ENCODE results near the gene ANKRD45. TPM values are rescaled to one million over a fixed set of nuclear protein-coding genes. Genes with fewer than 3 reads are reported as not detected.
"Not testable (repeated sequence)": the region's sequence is repeated elsewhere in the genome, so short reads cannot be mapped to it uniquely, and the experiment has no call there.

Gene ANKRD45
- polyA plus RNA-seq, 1 of the 3 experiments (the other 2 are of a cell fraction), result 1.8 TPM

GRCh38 chr1:173639102-173639501 is 30.5 kb downstream of the ANKRD45 start:
- Histone ChIP-seq H2AFZ (ENCODE audit: low read depth) (no peak overlapping the region), H3K9me3 (no peaks in the 10 kb centered on the region), H3K36me3 (replicated peaks in 1 of 2; ENCODE audit: control insufficient read depth in 1 of 2, insufficient read depth in 2 of 2, low read length in 1 of 2) (peaks cover 0 to 5% of the 10 kb centered on the region in 2 experiments), H3K27me3 (ENCODE audit: insufficient read depth) (no peaks in the 10 kb centered on the region), H3K4me3 (ENCODE audit: low read depth in 2 of 2, low read length in 1 of 2) (no peak overlapping the region), H4K20me1 (ENCODE audit: insufficient read depth) (no peaks in the 10 kb centered on the region), H3K79me2 (ENCODE audit: insufficient read depth) (no peaks in the 10 kb centered on the region), H3K9me2 (no peaks in the 10 kb centered on the region), H3K4me2 (no peak overlapping the region), H3K27ac (ENCODE audit: low read depth in 2 of 2, low read length in 1 of 2) (no peak overlapping the region), H3F3A (replicated peaks; ENCODE audit: insufficient read depth) (no peaks in the 10 kb centered on the region), H3K9ac (no peak overlapping the region), H3K4me1 (ENCODE audit: control insufficient read depth in 1 of 2, insufficient read depth in 2 of 2, low read depth in 1 of 2, low read length in 1 of 2) (no peaks in the 10 kb centered on the region)
- POLR2A ChIA-PET, result interaction anchor here (0.5 kb wide), 1 partner anchor 84 kb away, joined by 3 read pairs; no protein-coding TSS in a partner anchor
- no peak for DNase-seq
- CTCF ChIA-PET, result no interaction called here
- WGBS (ENCODE audit: low lambda C conversion rate), result 50% methylated on average over 2 of the region's 2 CpGs
- TF ChIP-seq FOSL2 (IDR thresholded peaks at IDR 0.05; ENCODE audit: borderline replicate concordance, low read depth) (no peak), MAX (IDR thresholded peaks at IDR 0.05; ENCODE audit: low read depth) (no peak), FOXJ3 (CRISPR knock-in tag; IDR thresholded peaks at IDR 0.05) (no peak), GABPA (IDR thresholded peaks at IDR 0.05; ENCODE audit: low read depth) (no peak)

- no peak for TF ChIP-seq GABPA (IDR thresholded peaks at IDR 0.05; ENCODE audit: low read depth)
- no peak for TF ChIP-seq CHD2 (IDR thresholded peaks at IDR 0.05; ENCODE audit: low read length, partially characterized antibody)
- no peak for TF ChIP-seq FOXM1 (IDR thresholded peaks at IDR 0.05; ENCODE audit: low read depth)
- no peak for TF ChIP-seq PBX3 (IDR thresholded peaks at IDR 0.05)
- no peak for TF ChIP-seq RXRA (IDR thresholded peaks at IDR 0.05; ENCODE audit: borderline replicate concordance, low read depth)
- TF ChIP-seq RCOR1 (IDR thresholded peaks at IDR 0.05; ENCODE audit: low read length), result no peak
- no peak for TF ChIP-seq YY1 (IDR thresholded peaks at IDR 0.05; ENCODE audit: low read depth)
- TF ChIP-seq TAF1 (IDR thresholded peaks at IDR 0.05; ENCODE audit: borderline replicate concordance, low read depth, low read length), result no peak
- TF ChIP-seq TCF12 (IDR thresholded peaks at IDR 0.05), result no peak
- no peak for TF ChIP-seq EP300 (IDR thresholded peaks at IDR 0.05; ENCODE audit: borderline replicate concordance in 1 of 2, low read depth in 1 of 2, low read length in 1 of 2)
- TF ChIP-seq NRF1 (IDR thresholded peaks at IDR 0.05; ENCODE audit: low read depth, low read length), result no peak
- TF ChIP-seq RAD21 (IDR thresholded peaks at IDR 0.05; ENCODE audit: low read length), result no peak
- TF ChIP-seq ZBTB33 (IDR thresholded peaks at IDR 0.05; ENCODE audit: borderline replicate concordance, low read depth), result no peak
- no peak for TF ChIP-seq JUND (IDR thresholded peaks at IDR 0.05)
- no peaks in the 10 kb centered on the region for H3K27me3 ChIP-seq (ENCODE audit: insufficient read depth)
- ChIA-PET CTCF (no interaction called here), POLR2A (no interaction called here)
- no peak overlapping the region for H3K9ac ChIP-seq
- no peak overlapping the region for H2AFZ ChIP-seq (ENCODE audit: low read depth)
- H3K9me2 ChIP-seq, result no peaks in the 10 kb centered on the region
- H3K4me3 ChIP-seq (ENCODE audit: low read depth in 2 of 2, low read length in 1 of 2), result no peak overlapping the region
- H3K79me2 ChIP-seq (ENCODE audit: insufficient read depth), result no peaks in the 10 kb centered on the region
- no peaks in the 10 kb centered on the region for H4K20me1 ChIP-seq (ENCODE audit: insufficient read depth)
- no peak overlapping the region for H3K4me2 ChIP-seq
- H3K9me3 ChIP-seq, result no peaks in the 10 kb centered on the region
- H3K36me3 ChIP-seq (replicated peaks in 1 of 2; ENCODE audit: control insufficient read depth in 1 of 2, insufficient read depth in 2 of 2, low read length in 1 of 2), result peaks cover 0 to 3% of the 10 kb centered on the region in 2 experiments
- no peaks in the 10 kb centered on the region for H3F3A ChIP-seq (replicated peaks; ENCODE audit: insufficient read depth)
- no peaks in the 10 kb centered on the region for H3K4me1 ChIP-seq (ENCODE audit: control insufficient read depth in 1 of 2, insufficient read depth in 2 of 2, low read depth in 1 of 2, low read length in 1 of 2)
- no peak overlapping the region for H3K27ac ChIP-seq (ENCODE audit: low read depth in 2 of 2, low read length in 1 of 2)
- 67% methylated on average over 11 of the region's 12 CpGs for WGBS (ENCODE audit: low lambda C conversion rate)
- no peak for DNase-seq
Observed at GRCh38 chr1:173638043-173639021, 31.3 kb downstream of the ANKRD45 start.

- H3K79me2 ChIP-seq (ENCODE audit: insufficient read depth); POLR2A ChIA-PET; H3K36me3 ChIP-seq (replicated peaks in 1 of 2; ENCODE audit: control insufficient read depth in 1 of 2, insufficient read depth in 2 of 2, low read length in 1 of 2); H3K9ac ChIP-seq; H4K20me1 ChIP-seq (ENCODE audit: insufficient read depth); DNase-seq; H3K9me2 ChIP-seq; H2AFZ ChIP-seq (ENCODE audit: low read depth); H3K4me1 ChIP-seq (ENCODE audit: control insufficient read depth in 1 of 2, insufficient read depth in 2 of 2, low read depth in 1 of 2, low read length in 1 of 2); H3K27me3 ChIP-seq (ENCODE audit: insufficient read depth); H3F3A ChIP-seq (replicated peaks; ENCODE audit: insufficient read depth); H3K27ac ChIP-seq (ENCODE audit: low read depth in 2 of 2, low read length in 1 of 2); H3K9me3 ChIP-seq; H3K4me2 ChIP-seq; CTCF ChIA-PET; H3K4me3 ChIP-seq (ENCODE audit: low read depth in 2 of 2, low read length in 1 of 2): not testable (repeated sequence)
- 62% methylated on average over 6 of the region's 6 CpGs for WGBS (ENCODE audit: low lambda C conversion rate)
Observed at GRCh38 chr1:173637236-173638042, 32.2 kb downstream of the ANKRD45 start.

Data from SK-N-SH (cell line).